HepG2 (cell line): ENCODE measurements around the gene AUTS2. TPM values are rescaled to one million over a fixed set of nuclear protein-coding genes. Genes with fewer than 3 reads are reported as not detected.

Source experiments
- ATF1 ChIP-seq: IDR thresholded peaks from 2 replicates; pipeline ENCODE4 v1.6.1; 2016; ENCODE audit warnings: mild to moderate bottlenecking, control low read depth
- BRF2 ChIP-seq: sonication (generic); formaldehyde crosslinking; IDR thresholded peaks from 2 replicates; pipeline ENCODE4 v1.8.1; 2022; ENCODE audit warnings: mild to moderate bottlenecking, missing genetic modification reagents
- CEBPG ChIP-seq: IDR thresholded peaks from 2 replicates; pipeline ENCODE4 v1.6.1; 2016
- FOXA1 ChIP-seq, 2 experiments: fragments of 450-650 bp in 1 of 2; sonication (generic) in 1 of 2; formaldehyde crosslinking in 1 of 2; IDR thresholded peaks; 2 replicates each; pipeline versions ENCODE4 v1.4.0 to v1.6.1; 2016 to 2020; ENCODE audit warnings: missing genetic modification reagents in 1 of 2
- GABPA ChIP-seq, 2 experiments: IDR thresholded peaks; 2 replicates each; pipeline ENCODE4 v1.6.1; 2011 to 2016; ENCODE audit warnings: low read depth in 2 of 2, low read length in 1 of 2, missing biosample characterization in 1 of 2, missing genetic modification characterization in 1 of 2
- HNRNPLL ChIP-seq: fragments of 200-400 bp; formaldehyde crosslinking; IDR thresholded peaks from 2 replicates; pipeline ENCODE4 v1.6.1; 2017; ENCODE audit warnings: mild to moderate bottlenecking, low read depth, low read length; ENCODE audit not compliant: poor library complexity, severe bottlenecking
- HOXD1 ChIP-seq: sonication (generic); formaldehyde crosslinking; IDR thresholded peaks from 2 replicates; pipeline ENCODE4 v1.5.0; 2020; ENCODE audit warnings: missing genetic modification reagents
- JARID2 ChIP-seq: sonication (generic); formaldehyde crosslinking; IDR thresholded peaks from 2 replicates; pipeline ENCODE4 v1.8.1; 2023; ENCODE audit warnings: missing genetic modification reagents, inconsistent platforms; ENCODE audit not compliant: insufficient replicate concordance
- MLLT10 ChIP-seq: sonication (generic); formaldehyde crosslinking; IDR thresholded peaks from 2 replicates; pipeline ENCODE4 v1.4.0; 2020; ENCODE audit warnings: missing genetic modification reagents
- MTERF4 ChIP-seq: sonication (generic); formaldehyde crosslinking; IDR thresholded peaks from 2 replicates; pipeline ENCODE4 v1.8.0; 2023; ENCODE audit warnings: mild to moderate bottlenecking, missing genetic modification reagents
- MXD4 ChIP-seq: IDR thresholded peaks from 2 replicates; pipeline ENCODE4 v1.6.1; 2016; ENCODE audit warnings: mild to moderate bottlenecking, missing biosample characterization, missing genetic modification reagents
- PLRG1 ChIP-seq: fragments of 450-650 bp; conservative IDR thresholded peaks from 2 replicates; pipeline ENCODE4 v1.6.1; 2016
- PREB ChIP-seq: sonication (generic); formaldehyde crosslinking; IDR thresholded peaks from 2 replicates; pipeline ENCODE4 v1.4.0; 2020; ENCODE audit warnings: missing genetic modification reagents
- PRPF4 ChIP-seq: fragments of 200-400 bp; formaldehyde crosslinking; IDR thresholded peaks from 2 replicates; pipeline ENCODE4 v1.6.1; 2016; ENCODE audit warnings: low read length, low read depth; ENCODE audit not compliant: poor library complexity, severe bottlenecking
- SATB2 ChIP-seq: sonication (generic); formaldehyde crosslinking; IDR thresholded peaks from 2 replicates; pipeline ENCODE4 v1.5.0; 2020; ENCODE audit warnings: missing genetic modification reagents
- SMAD9 ChIP-seq: sonication (generic); formaldehyde crosslinking; IDR thresholded peaks from 2 replicates; pipeline ENCODE4 v1.5.1; 2020; ENCODE audit warnings: mild to moderate bottlenecking, missing genetic modification reagents
- TEAD3 ChIP-seq: optimal IDR thresholded peaks from 2 replicates; pipeline ENCODE3; 2016; ENCODE audit warnings: borderline replicate concordance
- TEF ChIP-seq: sonication (generic); formaldehyde crosslinking; IDR thresholded peaks from 2 replicates; pipeline ENCODE4 v1.5.0; 2020; ENCODE audit warnings: missing genetic modification reagents
- ZFP36 ChIP-seq: fragments of 150-350 bp; IDR thresholded peaks from 2 replicates; pipeline ENCODE4 v1.6.1; 2018; ENCODE audit warnings: borderline replicate concordance, low read length, low read depth; ENCODE audit not compliant: partially characterized antibody
- ZNF616 ChIP-seq: sonication (generic); formaldehyde crosslinking; IDR thresholded peaks from 2 replicates; pipeline ENCODE4 v1.5.0; 2020; ENCODE audit warnings: low read depth, mild to moderate bottlenecking, missing genetic modification reagents
- ZNF709 ChIP-seq: sonication (generic); formaldehyde crosslinking; IDR thresholded peaks from 2 replicates; pipeline ENCODE4 v1.5.0; 2020; ENCODE audit warnings: mild to moderate bottlenecking, missing genetic modification reagents
- ZNF83 ChIP-seq: sonication (generic); formaldehyde crosslinking; IDR thresholded peaks from 2 replicates; pipeline ENCODE4 v1.4.0; 2020; ENCODE audit warnings: missing genetic modification reagents, mild to moderate bottlenecking, borderline replicate concordance
- ZNF878 ChIP-seq: sonication (generic); formaldehyde crosslinking; IDR thresholded peaks from 2 replicates; pipeline ENCODE4 v1.8.1; 2023; ENCODE audit warnings: mild to moderate bottlenecking, missing genetic modification reagents, moderate library complexity
- polyA plus RNA-seq, 8 experiments: library from polyadenylated mRNA; depleted of rRNA in 3 of 8; stranded (reverse) in 7 of 8; unstranded in 1 of 8; fragments of >200 nt; fragmentation: Illumina TruSeq in 4 of 8; extraction: Trizol in 4 of 8; gene quantifications; 2 replicates each; pipeline versions ENCODE4 v1.2.1 to v1.2.3, GENCODE V29; 2011 to 2016; ENCODE audit warnings: low read depth in 4 of 8, missing spikeins in 1 of 8, mixed read lengths in 1 of 8; ENCODE audit not compliant: insufficient read depth in 1 of 8
- total RNA-seq, 5 experiments: library from RNA; depleted of rRNA; stranded (reverse); fragments of >200 nt; fragmentation: Illumina TruSeq; extraction: Trizol; gene quantifications; 2 replicates each; pipeline ENCODE4 v1.2.3, GENCODE V29; 2016; ENCODE audit warnings: low read depth in 1 of 5
- TF ChIP-seq, protein P1 (sequence below): sonication (generic); formaldehyde crosslinking; IDR thresholded peaks from 2 replicates; pipeline ENCODE4 v1.4.0; 2020; ENCODE audit warnings: missing genetic modification reagents, borderline replicate concordance

Gene AUTS2
- total and polyA plus RNA-seq, 2 of the 13 experiments (the other 11 are each of a cell fraction or from before 2014, with no cell fraction given) = 0.38 TPM; not detected in 1

DNA sequence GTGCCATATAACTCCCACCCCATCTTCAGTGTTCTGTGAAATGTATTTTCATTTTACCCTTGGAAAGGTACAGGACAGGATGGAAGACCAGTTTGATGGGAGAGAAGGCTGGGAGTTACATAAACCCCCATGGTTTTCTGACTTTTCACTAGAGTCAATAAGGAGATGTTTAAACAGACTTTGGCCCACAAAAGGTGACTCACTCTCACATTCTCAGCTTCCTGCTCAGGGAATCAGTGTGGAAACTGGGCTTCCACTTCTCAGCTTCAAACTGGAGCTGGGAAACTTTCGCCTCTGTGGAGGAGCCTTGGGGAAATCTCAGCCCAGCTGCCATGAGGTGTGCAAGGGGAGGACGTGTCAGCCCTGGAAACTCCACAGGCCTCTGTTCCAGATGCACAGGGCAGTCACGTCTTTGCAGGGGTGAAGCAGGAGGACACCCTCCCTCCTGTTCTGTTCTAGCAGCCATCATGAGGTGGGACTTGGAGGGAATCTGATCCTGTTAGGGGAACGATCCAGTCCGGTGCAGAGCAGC is 973.2 kb downstream of the AUTS2 start (continued):
- TF ChIP-seq FOXA1 (IDR thresholded peaks at IDR 0.05) (peak; percentile 40; the same call in 1 of the 2 replicates), FOXA1 (CRISPR knock-in tag; IDR thresholded peaks at IDR 0.05) (peak; percentile 83), HNRNPLL (no peak), PREB (CRISPR knock-in tag) (no peak), MXD4 (CRISPR knock-in tag) (no peak), TEF (peak; percentile 78; the same call in 1 of the 2 replicates), SATB2 (CRISPR knock-in tag) (no peak), ZNF616 (CRISPR knock-in tag) (no peak), TEAD3 (peak; percentile 53), ZNF878 (peak; percentile 42; the same call in 1 of the 2 replicates), BRF2 (CRISPR knock-in tag) (no peak), ZFP36 (no peak), ATF1 (CRISPR knock-in tag) (no peak), CEBPG (CRISPR knock-in tag) (0 out of 2 replicates have a peak, but pooled peaks have one; percentile 21), GABPA (IDR thresholded peaks at IDR 0.05; ENCODE audit: low read depth, low read length) (no peak), GABPA (CRISPR knock-in tag; IDR thresholded peaks at IDR 0.05; ENCODE audit: low read depth) (peak; percentile 56; the same call in 1 of the 2 replicates), ZNF709 (no peak), HOXD1 (CRISPR knock-in tag) (no peak), MTERF4 (no peak), PRPF4 (no peak), ZNF83 (no peak), PLRG1 (no peak), JARID2 (CRISPR knock-in tag) (no peak), SMAD9 (CRISPR knock-in tag) (no peak), MLLT10 (CRISPR knock-in tag) (no peak)
- TF ChIP-seq, protein P1, sequence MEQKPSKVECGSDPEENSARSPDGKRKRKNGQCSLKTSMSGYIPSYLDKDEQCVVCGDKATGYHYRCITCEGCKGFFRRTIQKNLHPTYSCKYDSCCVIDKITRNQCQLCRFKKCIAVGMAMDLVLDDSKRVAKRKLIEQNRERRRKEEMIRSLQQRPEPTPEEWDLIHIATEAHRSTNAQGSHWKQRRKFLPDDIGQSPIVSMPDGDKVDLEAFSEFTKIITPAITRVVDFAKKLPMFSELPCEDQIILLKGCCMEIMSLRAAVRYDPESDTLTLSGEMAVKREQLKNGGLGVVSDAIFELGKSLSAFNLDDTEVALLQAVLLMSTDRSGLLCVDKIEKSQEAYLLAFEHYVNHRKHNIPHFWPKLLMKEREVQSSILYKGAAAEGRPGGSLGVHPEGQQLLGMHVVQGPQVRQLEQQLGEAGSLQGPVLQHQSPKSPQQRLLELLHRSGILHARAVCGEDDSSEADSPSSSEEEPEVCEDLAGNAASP (CRISPR knock-in tag) = no peak
